A549 (cell line): ENCODE measurements around the gene ATL3. TPM values are rescaled to one million over a fixed set of nuclear protein-coding genes. Genes with fewer than 3 reads are reported as not detected.

Experiments
- ATAC-seq, 2 experiments: fragments of 200-7000 bp in 1 of 2; fragments of >200 bp in 1 of 2; cut with Nextera tagmentation in 1 of 2; cut with Tn5 transposase in 1 of 2; 3 replicates each; pipeline versions ENCODE4 v1.8.0 to v1.9.1; 2018 to 2020; ENCODE audit warnings: mild to moderate bottlenecking in 1 of 2, moderate library complexity in 1 of 2
- CTCF ChIA-PET: fragments of 300-600 bp; sonication (Branson Sonifier 250); formaldehyde crosslinking; extraction: SDS; loops from one replicate; lab custom pipeline; 2021; ENCODE audit warnings: antibody characterized with exemption, inconsistent platforms; lab: Yijun Ruan, JAX
- POLR2A ChIA-PET: fragments of 350-600 bp; formaldehyde crosslinking; extraction: SDS; loops from one replicate; lab custom pipeline; 2021; ENCODE audit warnings: antibody characterized with exemption, inconsistent platforms; lab: Yijun Ruan, JAX
- DNase-seq, 2 experiments: peaks; one replicate each; pipeline versions ENCODE4 v3.0.0 to v3.0.0-alpha.2; 2011 to 2016; ENCODE audit warnings: low read depth in 1 of 2, low spot score in 1 of 2
- FAIRE-seq: peaks from 2 replicates; lab custom pipeline; 2011; peaks lifted over from hg19 to GRCh38; lab: Jason Lieb, UNC
- H3K27ac ChIP-seq, 2 experiments: fragments of >200 bp; sonication (Bioruptor Twin); formaldehyde crosslinking; 3 replicates each; pipeline ENCODE4 v1.5.1; 2016 to 2017
- H3K4me1 ChIP-seq: fragments of >200 bp; sonication (Bioruptor Twin); formaldehyde crosslinking; 3 replicates; pipeline ENCODE4 v1.6.1; 2016
- H3K4me2 ChIP-seq: fragments of >200 bp; sonication (Bioruptor Twin); formaldehyde crosslinking; 3 replicates; pipeline ENCODE4 v1.6.1; 2016
- H3K4me3 ChIP-seq: fragments of >200 bp; sonication (Bioruptor Twin); formaldehyde crosslinking; 3 replicates; pipeline ENCODE4 v1.5.1; 2016
- H3K9me3 ChIP-seq: fragments of >200 bp; sonication (Bioruptor Twin); formaldehyde crosslinking; 3 replicates; pipeline ENCODE4 v1.6.1; 2016
- CBX2 ChIP-seq: fragments of 200-600 bp; sonication (generic); IDR thresholded peaks from 2 replicates; pipeline ENCODE4 v1.6.1; 2016; ENCODE audit warnings: low read depth, mild to moderate bottlenecking, borderline replicate concordance
- CEBPB ChIP-seq, 2 experiments: fragments of >200 bp in 1 of 2; sonication (Bioruptor Twin) in 1 of 2; formaldehyde crosslinking in 1 of 2; IDR thresholded peaks; 2 replicates each; pipeline ENCODE4 v1.6.1; 2012 to 2016
- CHD2 ChIP-seq: fragments of 150-350 bp; IDR thresholded peaks from 2 replicates; pipeline ENCODE4 v1.6.1; 2014; ENCODE audit warnings: low read length; ENCODE audit not compliant: partially characterized antibody
- EHF ChIP-seq: fragments of 250-450 bp; sonication (Bioruptor Pico); IDR thresholded peaks from 2 replicates; pipeline ENCODE4 v1.5.0; 2020; ENCODE audit warnings: mild to moderate bottlenecking
- EP300 ChIP-seq, 2 experiments: fragments of >200 bp; sonication (Bioruptor Twin); formaldehyde crosslinking; IDR thresholded peaks; 2 replicates in 1 of 2; 3 replicates in 1 of 2; pipeline ENCODE4 v1.6.1; 2016 to 2017
- HOXB5 ChIP-seq: fragments of 250-450 bp; sonication (Bioruptor Pico); IDR thresholded peaks from 2 replicates; pipeline ENCODE4 v1.5.0; 2020; ENCODE audit warnings: mild to moderate bottlenecking, moderate library complexity
- KDM1A ChIP-seq: fragments of 200-600 bp; sonication (generic); IDR thresholded peaks from 2 replicates; pipeline ENCODE4 v1.6.1; 2016; ENCODE audit warnings: low read depth, mild to moderate bottlenecking
- KDM5A ChIP-seq: fragments of 200-600 bp; sonication (generic); IDR thresholded peaks from 2 replicates; pipeline ENCODE4 v1.6.1; 2016; ENCODE audit warnings: antibody characterized with exemption, mild to moderate bottlenecking
- MAZ ChIP-seq: fragments of 150-350 bp; IDR thresholded peaks from 2 replicates; pipeline ENCODE4 v1.6.1; 2014; ENCODE audit warnings: antibody characterized with exemption, low read depth, low read length, borderline replicate concordance
- MYC ChIP-seq: IDR thresholded peaks from 2 replicates; pipeline ENCODE4 v1.6.1; 2012; ENCODE audit warnings: mild to moderate bottlenecking, inconsistent platforms, low read length, improper control_type of control experiment, borderline replicate concordance
- NFE2L2 ChIP-seq: fragments of 150-350 bp; conservative IDR thresholded peaks from 2 replicates; pipeline ENCODE4 v1.6.1; 2014; ENCODE audit warnings: low read length
- POLR2A ChIP-seq: IDR thresholded peaks from 2 replicates; pipeline ENCODE4 v1.6.1; 2012; ENCODE audit warnings: mild to moderate bottlenecking, low read length
- RNF2 ChIP-seq: fragments of 200-600 bp; sonication (generic); IDR thresholded peaks from 2 replicates; pipeline ENCODE4 v1.6.1; 2016; ENCODE audit warnings: low read depth, mild to moderate bottlenecking, antibody characterized with exemption, moderate library complexity, borderline replicate concordance
- ZC3H11A ChIP-seq: fragments of 450-650 bp; IDR thresholded peaks from 2 replicates; pipeline ENCODE4 v1.6.1; 2014; ENCODE audit warnings: antibody characterized with exemption, mild to moderate bottlenecking
- WGBS: methylation state at CpG from one replicate; pipeline ENCODE4 v1.1.6; 2017; ENCODE audit errors: missing lambda C conversion rate; 5-methylcytosine and 5-hydroxymethylcytosine counted together
- polyA plus RNA-seq, 4 experiments: library from polyadenylated mRNA; depleted of rRNA in 3 of 4; stranded (reverse); fragments of >200 nt; fragmentation: RNase III in 1 of 4; extraction: RNeasy Plus Mini Kit Qiagen cat#74134 plus additional on column Dnase treatment in 1 of 4; gene quantifications; 2 replicates in 3 of 4; 3 replicates in 1 of 4; pipeline ENCODE4 v1.2.3, GENCODE V29; 2011 to 2017
- TF ChIP-seq, protein P1 (sequence below): fragments of 450-650 bp; IDR thresholded peaks from 2 replicates; pipeline ENCODE4 v1.6.1; 2014; ENCODE audit warnings: antibody characterized with exemption
- TF ChIP-seq, protein P2 (sequence below): fragments of >200 bp; sonication (Bioruptor Twin); formaldehyde crosslinking; IDR thresholded peaks from 3 replicates; pipeline ENCODE4 v1.6.1; 2016
- TF ChIP-seq, protein P3 (sequence below): IDR thresholded peaks from 2 replicates; pipeline ENCODE4 v1.6.1; 2012
- TF ChIP-seq, protein P4 (sequence below): fragments of 200-600 bp; sonication (generic); IDR thresholded peaks from 2 replicates; pipeline ENCODE4 v1.6.1; 2016; ENCODE audit warnings: antibody characterized with exemption, mild to moderate bottlenecking, moderate library complexity
- TF ChIP-seq, protein P5 (sequence below): fragments of 250-450 bp; sonication (Bioruptor Pico); IDR thresholded peaks from 2 replicates; pipeline ENCODE4 v1.5.0; 2021; ENCODE audit warnings: mild to moderate bottlenecking, moderate library complexity, borderline replicate concordance
- TF ChIP-seq, protein P6 (sequence below): fragments of >200 bp; sonication (Bioruptor Twin); formaldehyde crosslinking; IDR thresholded peaks from 2 replicates; pipeline ENCODE4 v1.6.1; 2016

ATL3 gene
- polyA plus RNA-seq, 2 of the 4 experiments (the other 2 are of a cell fraction), result 26.3 to 50.8 TPM

DNA sequence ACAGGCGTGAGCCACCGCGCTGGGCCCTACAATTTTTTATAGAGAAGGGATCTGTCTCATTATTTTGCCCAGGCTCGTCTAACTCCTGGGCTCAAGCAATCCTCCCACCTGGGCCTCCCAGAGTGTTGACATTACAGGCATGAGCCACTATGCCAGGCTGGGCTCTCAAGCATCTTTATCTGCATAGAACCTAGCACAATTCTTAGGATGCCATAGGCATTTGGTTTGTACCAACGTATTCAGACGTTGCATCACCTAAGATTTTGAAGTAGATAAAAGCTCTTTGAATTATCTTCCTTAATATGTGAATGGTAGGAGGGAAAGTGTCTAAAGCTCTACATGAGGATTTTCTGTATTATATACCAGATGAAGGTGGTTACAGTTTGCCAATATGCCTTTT lies 40.7 kb upstream of the ATL3 start:
- DNase-seq, result no peak
- POLR2A ChIA-PET, result no interaction called here
- no peak for FAIRE-seq

DNA sequence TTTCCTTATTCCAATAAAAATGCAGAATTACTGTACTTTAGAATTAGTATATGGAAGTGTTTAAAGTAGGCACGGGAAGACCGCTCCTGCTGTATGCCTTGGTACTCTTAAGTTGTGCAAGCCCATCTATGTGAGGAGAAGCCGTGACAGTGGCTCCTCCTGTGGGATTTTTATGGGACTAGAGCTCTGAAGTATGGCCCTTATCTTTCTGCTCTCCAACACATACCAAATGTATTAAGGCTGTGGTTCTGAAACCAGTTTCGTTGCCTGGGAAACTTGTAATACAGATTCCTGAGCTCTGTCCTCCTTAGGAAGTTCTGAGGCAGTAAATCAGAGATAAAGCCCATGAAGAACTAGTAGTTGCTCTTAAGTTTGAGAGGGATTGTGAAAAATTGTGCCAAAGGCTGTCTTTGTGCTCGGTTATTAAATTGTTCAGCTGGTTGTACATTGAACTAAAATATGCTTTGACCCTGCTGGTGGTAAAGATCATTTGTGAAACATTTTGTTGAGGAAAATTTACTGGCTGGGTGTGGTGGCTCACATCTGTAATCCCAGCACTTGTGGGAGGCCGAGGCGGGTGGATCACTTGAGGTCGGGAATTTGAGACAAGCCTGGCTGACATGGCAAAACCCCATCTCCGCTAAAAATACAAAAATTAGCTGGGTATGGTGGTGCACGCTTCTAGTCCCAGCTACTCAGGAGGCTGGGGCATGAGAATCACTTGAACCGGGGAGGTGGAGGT lies 39.5 kb upstream of the ATL3 start:
- no peak overlapping the region for H3K27ac ChIP-seq
- ChIA-PET POLR2A (interaction anchor here (1.4 kb wide), 1 partner anchor 29 kb away, joined by 3 read pairs; the partner anchor contains the start of gene RTN3), CTCF (interaction anchor here (0.6 to 2.4 kb wide), 4 partner anchors 11 to 29 kb away, joined by 3 to 8 read pairs (median 4); no protein-coding TSS in a partner anchor)
- H3K4me2 ChIP-seq, result no peak overlapping the region
- no peak overlapping the region for H3K4me3 ChIP-seq
- no peaks in the 10 kb centered on the region for H3K9me3 ChIP-seq
- TF ChIP-seq EP300 (IDR thresholded peaks at IDR 0.05) (no peak), EHF (CRISPR knock-in tag) (no peak), NFE2L2 (no peak)
- TF ChIP-seq, protein P1, sequence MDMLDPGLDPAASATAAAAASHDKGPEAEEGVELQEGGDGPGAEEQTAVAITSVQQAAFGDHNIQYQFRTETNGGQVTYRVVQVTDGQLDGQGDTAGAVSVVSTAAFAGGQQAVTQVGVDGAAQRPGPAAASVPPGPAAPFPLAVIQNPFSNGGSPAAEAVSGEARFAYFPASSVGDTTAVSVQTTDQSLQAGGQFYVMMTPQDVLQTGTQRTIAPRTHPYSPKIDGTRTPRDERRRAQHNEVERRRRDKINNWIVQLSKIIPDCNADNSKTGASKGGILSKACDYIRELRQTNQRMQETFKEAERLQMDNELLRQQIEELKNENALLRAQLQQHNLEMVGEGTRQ, result no peak
- H3K4me1 ChIP-seq, result peaks cover 16% of the 10 kb centered on the region
- peak in 1 of 2 experiments; percentile 18 for DNase-seq
- ATAC-seq, result peak in 1 of 2 experiments; percentile 52; a peak in 2 of 6 replicates
- WGBS, result 91% methylated on average over 11 of the region's 11 CpGs
- FAIRE-seq, result no peak

More for the DNA sequence above, 40.7 kb upstream of the ATL3 start:
- ATAC-seq, result no peak
- no peak overlapping the region for H3K4me3 ChIP-seq
- H3K4me1 ChIP-seq, result peaks cover 19% of the 10 kb centered on the region
- CTCF ChIA-PET, result interaction anchor here (0.6 to 2.4 kb wide), 6 partner anchors 12 to 67 kb away, joined by 3 to 8 read pairs (median 4); no protein-coding TSS in a partner anchor
- TF ChIP-seq RNF2, result no peak
- TF ChIP-seq, protein P2, sequence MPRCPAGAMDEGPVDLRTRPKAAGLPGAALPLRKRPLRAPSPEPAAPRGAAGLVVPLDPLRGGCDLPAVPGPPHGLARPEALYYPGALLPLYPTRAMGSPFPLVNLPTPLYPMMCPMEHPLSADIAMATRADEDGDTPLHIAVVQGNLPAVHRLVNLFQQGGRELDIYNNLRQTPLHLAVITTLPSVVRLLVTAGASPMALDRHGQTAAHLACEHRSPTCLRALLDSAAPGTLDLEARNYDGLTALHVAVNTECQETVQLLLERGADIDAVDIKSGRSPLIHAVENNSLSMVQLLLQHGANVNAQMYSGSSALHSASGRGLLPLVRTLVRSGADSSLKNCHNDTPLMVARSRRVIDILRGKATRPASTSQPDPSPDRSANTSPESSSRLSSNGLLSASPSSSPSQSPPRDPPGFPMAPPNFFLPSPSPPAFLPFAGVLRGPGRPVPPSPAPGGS, result no peak
- no peak for TF ChIP-seq CEBPB (IDR thresholded peaks at IDR 0.05)
- no peak for TF ChIP-seq KDM1A
- TF ChIP-seq, protein P3, sequence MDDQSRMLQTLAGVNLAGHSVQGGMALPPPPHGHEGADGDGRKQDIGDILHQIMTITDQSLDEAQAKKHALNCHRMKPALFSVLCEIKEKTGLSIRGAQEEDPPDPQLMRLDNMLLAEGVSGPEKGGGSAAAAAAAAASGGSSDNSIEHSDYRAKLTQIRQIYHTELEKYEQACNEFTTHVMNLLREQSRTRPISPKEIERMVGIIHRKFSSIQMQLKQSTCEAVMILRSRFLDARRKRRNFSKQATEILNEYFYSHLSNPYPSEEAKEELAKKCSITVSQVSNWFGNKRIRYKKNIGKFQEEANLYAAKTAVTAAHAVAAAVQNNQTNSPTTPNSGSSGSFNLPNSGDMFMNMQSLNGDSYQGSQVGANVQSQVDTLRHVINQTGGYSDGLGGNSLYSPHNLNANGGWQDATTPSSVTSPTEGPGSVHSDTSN, result no peak
- TF ChIP-seq, protein P4, sequence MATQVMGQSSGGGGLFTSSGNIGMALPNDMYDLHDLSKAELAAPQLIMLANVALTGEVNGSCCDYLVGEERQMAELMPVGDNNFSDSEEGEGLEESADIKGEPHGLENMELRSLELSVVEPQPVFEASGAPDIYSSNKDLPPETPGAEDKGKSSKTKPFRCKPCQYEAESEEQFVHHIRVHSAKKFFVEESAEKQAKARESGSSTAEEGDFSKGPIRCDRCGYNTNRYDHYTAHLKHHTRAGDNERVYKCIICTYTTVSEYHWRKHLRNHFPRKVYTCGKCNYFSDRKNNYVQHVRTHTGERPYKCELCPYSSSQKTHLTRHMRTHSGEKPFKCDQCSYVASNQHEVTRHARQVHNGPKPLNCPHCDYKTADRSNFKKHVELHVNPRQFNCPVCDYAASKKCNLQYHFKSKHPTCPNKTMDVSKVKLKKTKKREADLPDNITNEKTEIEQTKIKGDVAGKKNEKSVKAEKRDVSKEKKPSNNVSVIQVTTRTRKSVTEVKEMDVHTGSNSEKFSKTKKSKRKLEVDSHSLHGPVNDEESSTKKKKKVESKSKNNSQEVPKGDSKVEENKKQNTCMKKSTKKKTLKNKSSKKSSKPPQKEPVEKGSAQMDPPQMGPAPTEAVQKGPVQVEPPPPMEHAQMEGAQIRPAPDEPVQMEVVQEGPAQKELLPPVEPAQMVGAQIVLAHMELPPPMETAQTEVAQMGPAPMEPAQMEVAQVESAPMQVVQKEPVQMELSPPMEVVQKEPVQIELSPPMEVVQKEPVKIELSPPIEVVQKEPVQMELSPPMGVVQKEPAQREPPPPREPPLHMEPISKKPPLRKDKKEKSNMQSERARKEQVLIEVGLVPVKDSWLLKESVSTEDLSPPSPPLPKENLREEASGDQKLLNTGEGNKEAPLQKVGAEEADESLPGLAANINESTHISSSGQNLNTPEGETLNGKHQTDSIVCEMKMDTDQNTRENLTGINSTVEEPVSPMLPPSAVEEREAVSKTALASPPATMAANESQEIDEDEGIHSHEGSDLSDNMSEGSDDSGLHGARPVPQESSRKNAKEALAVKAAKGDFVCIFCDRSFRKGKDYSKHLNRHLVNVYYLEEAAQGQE, result no peak
- no peak for TF ChIP-seq MYC
- no peak for TF ChIP-seq KDM5A
- TF ChIP-seq CBX2, result no peak
- TF ChIP-seq HOXB5, result no peak
- no peak for TF ChIP-seq MAZ
- TF ChIP-seq CHD2, result no peak
- TF ChIP-seq, protein P5, sequence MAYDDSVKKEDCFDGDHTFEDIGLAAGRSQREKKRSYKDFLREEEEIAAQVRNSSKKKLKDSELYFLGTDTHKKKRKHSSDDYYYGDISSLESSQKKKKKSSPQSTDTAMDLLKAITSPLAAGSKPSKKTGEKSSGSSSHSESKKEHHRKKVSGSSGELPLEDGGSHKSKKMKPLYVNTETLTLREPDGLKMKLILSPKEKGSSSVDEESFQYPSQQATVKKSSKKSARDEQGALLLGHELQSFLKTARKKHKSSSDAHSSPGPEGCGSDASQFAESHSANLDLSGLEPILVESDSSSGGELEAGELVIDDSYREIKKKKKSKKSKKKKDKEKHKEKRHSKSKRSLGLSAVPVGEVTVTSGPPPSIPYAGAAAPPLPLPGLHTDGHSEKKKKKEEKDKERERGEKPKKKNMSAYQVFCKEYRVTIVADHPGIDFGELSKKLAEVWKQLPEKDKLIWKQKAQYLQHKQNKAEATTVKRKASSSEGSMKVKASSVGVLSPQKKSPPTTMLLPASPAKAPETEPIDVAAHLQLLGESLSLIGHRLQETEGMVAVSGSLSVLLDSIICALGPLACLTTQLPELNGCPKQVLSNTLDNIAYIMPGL (CRISPR knock-in tag), result no peak
- no peak for TF ChIP-seq POLR2A
- TF ChIP-seq ZC3H11A, result no peak
- TF ChIP-seq, protein P6, sequence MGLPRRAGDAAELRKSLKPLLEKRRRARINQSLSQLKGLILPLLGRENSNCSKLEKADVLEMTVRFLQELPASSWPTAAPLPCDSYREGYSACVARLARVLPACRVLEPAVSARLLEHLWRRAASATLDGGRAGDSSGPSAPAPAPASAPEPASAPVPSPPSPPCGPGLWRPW, result no peak
- H3K27ac ChIP-seq, result no peak overlapping the region
- H3K4me2 ChIP-seq, result no peak overlapping the region
- H3K9me3 ChIP-seq, result no peaks in the 10 kb centered on the region
- 94% methylated on average over 6 of the region's 6 CpGs for WGBS
